ENCODE results near the gene RNF213.

GRCh38 chr17:80263253-80264204 lies 2.9 kb downstream of the RNF213 start:
- no peak for TF ChIP-seq ZSCAN5A (tag by site-specific recombination; IDR thresholded peaks at IDR 0.05)
- TF ChIP-seq ATF2 (tag by site-specific recombination; IDR thresholded peaks at IDR 0.05; ENCODE audit: low read depth), result no peak
- no peak for TF ChIP-seq CTCF (tag by site-specific recombination; IDR thresholded peaks at IDR 0.05)
- no peak for TF ChIP-seq ZNF157 (tag by site-specific recombination; IDR thresholded peaks at IDR 0.05)
- no peak for TF ChIP-seq ZNF18 (tag by site-specific recombination; IDR thresholded peaks at IDR 0.05)
- no peak for TF ChIP-seq YY1 (tag by site-specific recombination; IDR thresholded peaks at IDR 0.05)
- TF ChIP-seq ZNF26 (tag by site-specific recombination; IDR thresholded peaks at IDR 0.05), result no peak
- no peak for TF ChIP-seq PRDM10 (tag by site-specific recombination; IDR thresholded peaks at IDR 0.05)
- TF ChIP-seq ZEB2 (tag by site-specific recombination; IDR thresholded peaks at IDR 0.05), result no peak
- TF ChIP-seq ZNF138 (tag by site-specific recombination; IDR thresholded peaks at IDR 0.05; ENCODE audit: borderline replicate concordance), result no peak
- TF ChIP-seq ZNF366 (tag by site-specific recombination; conservative IDR thresholded peaks at IDR 0.05), result no peak
- no peak for TF ChIP-seq ZBTB7A (tag by site-specific recombination; IDR thresholded peaks at IDR 0.05; ENCODE audit: low read depth)

Data from HEK293 (cell line).